ENCODE data around the gene ANKLE2.

Gene ANKLE2

DNA sequence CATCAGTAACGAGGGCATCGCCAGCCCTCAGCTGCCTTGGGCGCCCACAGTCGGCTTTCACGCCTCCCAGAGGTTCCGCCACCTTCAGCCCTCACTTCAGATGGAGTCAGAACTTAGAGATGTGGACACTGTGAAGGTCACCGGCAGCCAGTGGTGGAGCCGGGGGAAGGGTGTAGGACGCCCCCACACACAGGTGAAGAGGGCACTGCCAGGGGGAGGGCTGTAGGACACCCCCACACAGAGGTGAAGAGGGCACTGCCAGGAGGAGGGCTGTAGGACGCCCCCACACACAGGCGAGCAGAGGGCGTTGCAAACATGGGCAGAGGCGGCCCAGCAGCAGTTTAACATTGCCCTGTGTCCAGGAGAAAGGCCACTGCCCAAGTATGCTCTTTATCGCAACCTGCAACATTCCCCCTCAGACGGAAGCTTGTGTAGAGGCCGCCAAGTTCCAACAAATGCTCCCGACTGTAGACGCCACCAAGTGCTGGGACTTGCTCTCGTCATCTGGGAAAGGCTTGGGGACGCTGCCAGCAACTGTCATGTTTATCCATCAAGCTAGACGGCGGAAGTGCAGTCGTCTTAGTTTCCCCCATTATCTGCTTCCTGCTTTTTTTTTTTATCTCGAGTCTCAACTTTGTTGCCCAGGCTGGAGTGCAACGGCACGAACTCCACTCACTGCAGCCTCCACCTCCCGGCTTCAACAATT, 4.9 kb upstream of the ANKLE2 start:
- H3K4me3 ChIP-seq (ENCODE audit: low read depth, low read length) = no peak overlapping the region
- ChIA-PET CTCF (interaction anchor here (1.0 kb wide), 1 partner anchor 128 kb away, joined by 3 read pairs; no protein-coding TSS in a partner anchor), POLR2A (interaction anchor here (0.6 to 0.8 kb wide), 3 partner anchors 12 to 229 kb away, joined by 3 to 8 read pairs (median 4); no protein-coding TSS in a partner anchor)
- H3K9me3 ChIP-seq (ENCODE audit: control insufficient read depth, insufficient read depth, low read depth, low read length) = no peaks in the 10 kb centered on the region
- H3K36me3 ChIP-seq (ENCODE audit: control insufficient read depth in 2 of 2, insufficient read depth in 1 of 2, low read length in 2 of 2) = peaks cover 4 to 19% of the 10 kb centered on the region in 2 experiments
- TF ChIP-seq ZFHX2 (tag by site-specific recombination; conservative IDR thresholded peaks at IDR 0.05) (peak; percentile 69), ZNF16 (tag by site-specific recombination; IDR thresholded peaks at IDR 0.05; ENCODE audit: low read depth) (no peak), SALL2 (tag by site-specific recombination; IDR thresholded peaks at IDR 0.05; ENCODE audit: borderline replicate concordance) (no peak), ZNF76 (tag by site-specific recombination; IDR thresholded peaks at IDR 0.05; ENCODE audit: borderline replicate concordance, low read depth) (no peak), ZEB2 (tag by site-specific recombination; IDR thresholded peaks at IDR 0.05) (no peak), ZNF214 (tag by site-specific recombination; IDR thresholded peaks at IDR 0.05; ENCODE audit: borderline replicate concordance) (no peak), ZNF677 (tag by site-specific recombination; IDR thresholded peaks at IDR 0.05) (no peak), ZNF248 (tag by site-specific recombination; IDR thresholded peaks at IDR 0.05) (no peak), ZBTB8A (tag by site-specific recombination; IDR thresholded peaks at IDR 0.05) (no peak), ZNF10 (tag by site-specific recombination; IDR thresholded peaks at IDR 0.05) (no peak), ZNF600 (tag by site-specific recombination; IDR thresholded peaks at IDR 0.05) (no peak), ZNF324 (tag by site-specific recombination; IDR thresholded peaks at IDR 0.05) (no peak), ZNF184 (tag by site-specific recombination; IDR thresholded peaks at IDR 0.05) (no peak), OSR2 (tag by site-specific recombination; IDR thresholded peaks at IDR 0.05) (no peak), EGR2 (tag by site-specific recombination; IDR thresholded peaks at IDR 0.05; ENCODE audit: low read depth) (peak; percentile 88), ZNF664 (tag by site-specific recombination; IDR thresholded peaks at IDR 0.05) (no peak), KLF1 (tag by site-specific recombination; IDR thresholded peaks at IDR 0.05) (0 out of 2 replicates have a peak, but pooled peaks have one; percentile 8)
- TF ChIP-seq, protein P1, sequence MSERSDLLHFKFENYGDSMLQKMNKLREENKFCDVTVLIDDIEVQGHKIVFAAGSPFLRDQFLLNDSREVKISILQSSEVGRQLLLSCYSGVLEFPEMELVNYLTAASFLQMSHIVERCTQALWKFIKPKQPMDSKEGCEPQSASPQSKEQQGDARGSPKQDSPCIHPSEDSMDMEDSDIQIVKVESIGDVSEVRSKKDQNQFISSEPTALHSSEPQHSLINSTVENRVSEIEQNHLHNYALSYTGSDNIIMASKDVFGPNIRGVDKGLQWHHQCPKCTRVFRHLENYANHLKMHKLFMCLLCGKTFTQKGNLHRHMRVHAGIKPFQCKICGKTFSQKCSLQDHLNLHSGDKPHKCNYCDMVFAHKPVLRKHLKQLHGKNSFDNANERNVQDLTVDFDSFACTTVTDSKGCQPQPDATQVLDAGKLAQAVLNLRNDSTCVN (tag by site-specific recombination; optimal IDR thresholded peaks at IDR 0.05) = no peak
- TF ChIP-seq, protein P2, sequence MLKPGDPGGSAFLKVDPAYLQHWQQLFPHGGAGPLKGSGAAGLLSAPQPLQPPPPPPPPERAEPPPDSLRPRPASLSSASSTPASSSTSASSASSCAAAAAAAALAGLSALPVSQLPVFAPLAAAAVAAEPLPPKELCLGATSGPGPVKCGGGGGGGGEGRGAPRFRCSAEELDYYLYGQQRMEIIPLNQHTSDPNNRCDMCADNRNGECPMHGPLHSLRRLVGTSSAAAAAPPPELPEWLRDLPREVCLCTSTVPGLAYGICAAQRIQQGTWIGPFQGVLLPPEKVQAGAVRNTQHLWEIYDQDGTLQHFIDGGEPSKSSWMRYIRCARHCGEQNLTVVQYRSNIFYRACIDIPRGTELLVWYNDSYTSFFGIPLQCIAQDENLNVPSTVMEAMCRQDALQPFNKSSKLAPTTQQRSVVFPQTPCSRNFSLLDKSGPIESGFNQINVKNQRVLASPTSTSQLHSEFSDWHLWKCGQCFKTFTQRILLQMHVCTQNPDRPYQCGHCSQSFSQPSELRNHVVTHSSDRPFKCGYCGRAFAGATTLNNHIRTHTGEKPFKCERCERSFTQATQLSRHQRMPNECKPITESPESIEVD (tag by site-specific recombination; IDR thresholded peaks at IDR 0.05) = no peak
- TF ChIP-seq, protein P3, sequence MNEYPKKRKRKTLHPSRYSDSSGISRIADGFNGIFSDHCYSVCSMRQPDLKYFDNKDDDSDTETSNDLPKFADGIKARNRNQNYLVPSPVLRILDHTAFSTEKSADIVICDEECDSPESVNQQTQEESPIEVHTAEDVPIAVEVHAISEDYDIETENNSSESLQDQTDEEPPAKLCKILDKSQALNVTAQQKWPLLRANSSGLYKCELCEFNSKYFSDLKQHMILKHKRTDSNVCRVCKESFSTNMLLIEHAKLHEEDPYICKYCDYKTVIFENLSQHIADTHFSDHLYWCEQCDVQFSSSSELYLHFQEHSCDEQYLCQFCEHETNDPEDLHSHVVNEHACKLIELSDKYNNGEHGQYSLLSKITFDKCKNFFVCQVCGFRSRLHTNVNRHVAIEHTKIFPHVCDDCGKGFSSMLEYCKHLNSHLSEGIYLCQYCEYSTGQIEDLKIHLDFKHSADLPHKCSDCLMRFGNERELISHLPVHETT (tag by site-specific recombination; IDR thresholded peaks at IDR 0.05) = no peak
- no peak overlapping the region for H3K27ac ChIP-seq (ENCODE audit: extremely low read depth, low read depth, low read length)
- H3K4me1 ChIP-seq (ENCODE audit: control insufficient read depth, insufficient read depth, low read length) = no peaks in the 10 kb centered on the region

DNA sequence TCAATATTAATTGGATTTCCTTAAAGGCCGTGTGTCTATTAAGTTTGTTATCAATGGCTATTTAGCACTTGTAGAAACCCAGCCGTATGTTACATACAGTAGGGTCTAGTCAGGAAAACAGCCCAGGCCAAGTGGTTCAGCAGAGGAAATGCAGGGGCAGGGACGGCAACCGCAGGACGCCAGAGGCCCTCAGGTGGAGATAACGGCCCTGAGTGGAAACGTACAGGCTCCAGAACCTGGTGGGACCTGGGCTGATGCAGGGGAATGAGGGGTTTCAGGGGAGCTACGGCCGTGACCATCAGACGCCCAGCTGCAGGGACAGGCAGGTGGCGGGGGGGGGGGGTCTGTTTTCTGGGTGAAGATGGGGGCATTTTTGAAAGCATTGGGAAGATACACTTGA, 3.7 kb upstream of the ANKLE2 start:
- H3K4me3 ChIP-seq (ENCODE audit: low read depth, low read length) = no peak overlapping the region

More for the DNA sequence above, 3.7 kb upstream of the ANKLE2 start:
- TF ChIP-seq ZNF629 (tag by site-specific recombination; IDR thresholded peaks at IDR 0.05) (no peak), OVOL3 (tag by site-specific recombination; IDR thresholded peaks at IDR 0.05) (no peak), ZSCAN23 (tag by site-specific recombination; IDR thresholded peaks at IDR 0.05) (no peak), ZNF433 (tag by site-specific recombination; IDR thresholded peaks at IDR 0.05; ENCODE audit: low read depth) (no peak), ZNF473 (tag by site-specific recombination; IDR thresholded peaks at IDR 0.05) (no peak)
- TF ChIP-seq, protein P4, sequence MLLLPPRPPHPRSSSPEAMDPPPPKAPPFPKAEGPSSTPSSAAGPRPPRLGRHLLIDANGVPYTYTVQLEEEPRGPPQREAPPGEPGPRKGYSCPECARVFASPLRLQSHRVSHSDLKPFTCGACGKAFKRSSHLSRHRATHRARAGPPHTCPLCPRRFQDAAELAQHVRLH (tag by site-specific recombination; IDR thresholded peaks at IDR 0.05) = no peak
- no peaks in the 10 kb centered on the region for H3K9me3 ChIP-seq (ENCODE audit: control insufficient read depth, insufficient read depth, low read depth, low read length)
- H3K4me1 ChIP-seq (ENCODE audit: control insufficient read depth, insufficient read depth, low read length) = no peaks in the 10 kb centered on the region; the same call in 1 of the 2 replicates
- ChIA-PET CTCF (no interaction called here), POLR2A (no interaction called here)
- peaks cover 0 to 17% of the 10 kb centered on the region in 2 experiments; a peak in 2 of 3 replicates for H3K36me3 ChIP-seq (ENCODE audit: control insufficient read depth in 2 of 2, insufficient read depth in 1 of 2, low read length in 2 of 2)
- H3K27ac ChIP-seq (ENCODE audit: extremely low read depth, low read depth, low read length) = no peak overlapping the region
